Activated T-helper 2 cell treated with anti-CD3 and anti-CD28 coated beads, Interferon-gamma antibody, Interleukin-2, Interleukin-4, amounts not matched to agents 10 μg/mL and 5 μg/mL and 100 μg/mL, durations not matched to agents 14 hours and 24 hours and 36 hours (primary cell): ENCODE results near the gene STRA8. TPM values are rescaled to one million over a fixed set of nuclear protein-coding genes. Genes with fewer than 3 reads are reported as not detected.

ENCODE experiments used
- DNase-seq: peaks from one replicate; pipeline ENCODE4 v3.0.0; 2021; ENCODE audit warnings: low spot score
- H3K27ac Mint-ChIP-seq: one replicate; pipeline ENCODE4 v1.8.0; 2021; ENCODE audit warnings: mixed read lengths
- H3K27me3 Mint-ChIP-seq: one replicate; pipeline ENCODE4 v1.8.0; 2021; ENCODE audit warnings: low read depth, mixed read lengths
- H3K36me3 Mint-ChIP-seq: one replicate; pipeline ENCODE4 v1.8.0; 2021; ENCODE audit warnings: low read depth, mixed read lengths
- H3K4me1 Mint-ChIP-seq: one replicate; pipeline ENCODE4 v1.8.0; 2021; ENCODE audit warnings: low read depth, mixed read lengths
- H3K4me3 Mint-ChIP-seq: one replicate; pipeline ENCODE4 v1.8.0; 2021; ENCODE audit warnings: low read depth, mild to moderate bottlenecking, moderate library complexity, mixed read lengths
- H3K9me3 Mint-ChIP-seq: one replicate; pipeline ENCODE4 v1.8.0; 2021; ENCODE audit warnings: mixed read lengths
- intact Hi-C: fragments of 100-400 bp; cut with micrococcal nuclease; formaldehyde crosslinking; loops from one replicate; pipeline ENCODE4 v1.15.1; 2023
- total RNA-seq: library from RNA; stranded (reverse); gene quantifications from 2 replicates; pipeline ENCODE4 v1.2.3, GENCODE V29; 2022

The STRA8 gene
- total RNA-seq, 1 donor from 2014 or later, result not detected

- no peaks in the 10 kb centered on the region for H3K36me3 Mint-ChIP-seq
- peaks cover 15% of the 10 kb centered on the region for H3K4me1 Mint-ChIP-seq
- no peak overlapping the region for H3K4me3 Mint-ChIP-seq
- intact Hi-C loops, result no loop called here
- H3K27ac Mint-ChIP-seq, result no peak overlapping the region
- peaks cover 3% of the 10 kb centered on the region for H3K27me3 Mint-ChIP-seq
- H3K9me3 Mint-ChIP-seq, result no peaks in the 10 kb centered on the region
- DNase-seq, result no peak
Observed at GRCh38 chr7:135285547-135286233, 52.1 kb downstream of the STRA8 start.

GRCh38 chr7:135286876-135287275 lies 53.2 kb downstream of the STRA8 start:
- Mint-ChIP-seq H3K27me3 (no peaks in the 10 kb centered on the region), H3K27ac (no peak overlapping the region), H3K36me3 (no peaks in the 10 kb centered on the region), H3K9me3 (no peaks in the 10 kb centered on the region), H3K4me3 (no peak overlapping the region), H3K4me1 (peaks cover 9% of the 10 kb centered on the region)
- DNase-seq, result no peak
- intact Hi-C loops, result no loop called here

GRCh38 chr7:135290594-135290993 lies 57.0 kb downstream of the STRA8 start:
- Mint-ChIP-seq H3K27ac (no peak overlapping the region), H3K9me3 (no peaks in the 10 kb centered on the region), H3K4me3 (no peak overlapping the region), H3K27me3 (peaks cover 9% of the 10 kb centered on the region), H3K4me1 (no peaks in the 10 kb centered on the region), H3K36me3 (no peaks in the 10 kb centered on the region)
- intact Hi-C loops, result no loop called here
- DNase-seq, result no peak

DNA sequence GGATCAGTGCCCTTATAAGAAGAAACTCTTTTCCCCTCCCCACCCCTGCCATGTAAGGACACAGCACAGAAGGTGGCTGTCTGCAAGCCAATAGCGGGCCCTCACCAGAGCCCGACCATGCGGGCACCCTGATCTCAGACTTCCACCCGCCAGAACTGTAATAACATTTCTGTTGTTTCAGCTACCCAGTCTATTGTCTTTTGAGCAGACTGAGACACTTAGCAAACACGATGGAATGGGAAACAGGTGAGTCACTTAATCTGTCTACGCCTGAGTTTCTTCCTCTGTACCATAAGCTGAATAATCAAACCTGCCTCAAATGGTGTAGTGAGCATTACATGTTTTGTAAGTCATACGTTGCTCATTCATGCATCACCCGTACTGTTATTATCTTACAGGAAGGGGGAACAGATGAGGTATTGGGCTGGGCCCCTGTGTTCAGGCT lies 58.2 kb downstream of the STRA8 start:
- Mint-ChIP-seq H3K36me3 (no peaks in the 10 kb centered on the region), H3K4me3 (no peak overlapping the region), H3K9me3 (no peaks in the 10 kb centered on the region), H3K27me3 (peaks cover 11% of the 10 kb centered on the region), H3K27ac (no peak overlapping the region), H3K4me1 (no peaks in the 10 kb centered on the region)
- no peak for DNase-seq
- intact Hi-C loops, result no loop called here

- H3K9me3 Mint-ChIP-seq, result peaks cover 4% of the 10 kb centered on the region
- DNase-seq, result no peak
- no peak overlapping the region for H3K27ac Mint-ChIP-seq
- peaks cover 18% of the 10 kb centered on the region for H3K27me3 Mint-ChIP-seq
- intact Hi-C loops, result no loop called here
- no peak overlapping the region for H3K4me3 Mint-ChIP-seq
- H3K36me3 Mint-ChIP-seq, result no peaks in the 10 kb centered on the region
- H3K4me1 Mint-ChIP-seq, result no peaks in the 10 kb centered on the region
Observed at GRCh38 chr7:135299235-135299634, 65.6 kb downstream of the STRA8 start.

DNA sequence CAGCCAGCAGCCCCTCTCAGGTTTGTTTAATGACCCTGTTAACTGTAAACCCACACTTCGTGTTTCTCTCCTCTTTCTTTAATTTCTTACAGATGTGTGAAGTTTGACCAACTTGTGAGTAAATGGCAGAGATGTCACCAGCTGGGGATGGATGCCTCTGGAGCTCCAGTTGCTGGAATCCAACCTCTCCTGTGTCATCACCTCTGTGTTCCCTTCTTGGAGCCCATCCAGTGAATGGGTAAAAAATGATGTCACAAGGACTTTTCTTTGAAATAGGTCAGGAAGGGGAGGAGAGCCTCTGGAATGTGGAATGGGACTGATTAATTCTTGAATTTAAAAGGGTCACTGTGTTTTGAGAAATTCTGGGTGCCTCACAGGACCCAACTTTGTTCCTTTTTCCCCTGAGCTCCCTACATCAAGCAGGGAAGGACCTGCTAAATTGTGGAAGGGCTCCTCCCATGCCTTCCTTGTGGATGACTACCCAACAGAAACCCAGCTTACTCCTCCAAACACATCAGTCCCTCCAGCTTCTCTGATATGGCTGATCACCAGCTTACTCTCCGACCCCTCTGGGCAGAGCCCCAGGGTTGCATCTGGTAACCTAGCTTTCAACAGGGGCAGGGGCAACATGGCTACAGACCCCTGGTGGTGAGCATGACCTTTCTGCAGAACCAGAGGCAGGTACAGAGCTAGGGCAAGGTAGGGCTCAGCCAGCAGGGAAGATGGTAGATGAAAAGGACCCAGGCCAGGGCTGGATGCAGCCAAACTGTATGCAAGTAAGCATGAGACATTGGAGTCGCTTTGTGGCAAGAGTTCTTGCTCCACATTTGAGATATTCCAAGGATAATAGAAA lies 67.5 kb downstream of the STRA8 start:
- H3K9me3 Mint-ChIP-seq, result peaks cover 4% of the 10 kb centered on the region

More for the DNA sequence above, 67.5 kb downstream of the STRA8 start:
- Mint-ChIP-seq H3K27ac (no peak overlapping the region), H3K4me3 (no peak overlapping the region), H3K36me3 (no peaks in the 10 kb centered on the region), H3K4me1 (no peaks in the 10 kb centered on the region), H3K27me3 (peaks cover 10% of the 10 kb centered on the region)
- no peak for DNase-seq
- intact Hi-C loops, result no loop called here

Other genes starting within 250 kb of the STRA8 start
- gene AGBL3, start 247.3 kb upstream of the STRA8 start, total RNA-seq, result 1.6 and 3.9 TPM in 2 replicates
- 3.0 and 4.8 TPM in 2 replicates for gene TMEM140, start 85.8 kb upstream of the STRA8 start, total RNA-seq
- gene CYREN, start 63.1 kb upstream of the STRA8 start, total RNA-seq, result 50.1 and 52.9 TPM in 2 replicates
- gene WDR91, start 22.3 kb upstream of the STRA8 start, total RNA-seq, result 19.2 and 22.6 TPM in 2 replicates